HG03457 (cell line): ENCODE results near the gene GRM4.

ENCODE experiments used
- ATAC-seq: cut with Tn5 transposase; IDR thresholded peaks from one replicate; pipeline ENCODE4 v1.9.1; 2021; ENCODE audit warnings: moderate number of reproducible peaks; ENCODE audit not compliant: unreplicated experiment

The GRM4 gene

GRCh38 chr6:34086558-34086957 is 59.3 kb downstream of the GRM4 start:
- no peak for ATAC-seq

GRCh38 chr6:34085453-34086170 is 60.3 kb downstream of the GRM4 start:
- ATAC-seq: no peak

GRCh38 chr6:34084591-34085290 is 61.1 kb downstream of the GRM4 start:
- ATAC-seq: no peak

- ATAC-seq: no peak
These were observed 62.8 kb downstream of the GRM4 start for GRCh38 chr6:34082864-34083626.

- ATAC-seq: no peak
These were observed 63.5 kb downstream of the GRM4 start for GRCh38 chr6:34082348-34082747.

GRCh38 chr6:34080357-34080756 is 65.5 kb downstream of the GRM4 start:
- no peak for ATAC-seq

GRCh38 chr6:34079899-34080298 is 66.0 kb downstream of the GRM4 start:
- no peak for ATAC-seq

GRCh38 chr6:34075906-34076305 is 70.0 kb downstream of the GRM4 start:
- no peak for ATAC-seq

GRCh38 chr6:34074064-34074742 is 71.7 kb downstream of the GRM4 start:
- no peak for ATAC-seq

GRCh38 chr6:34073540-34073939 is 72.3 kb downstream of the GRM4 start:
- no peak for ATAC-seq

- no peak for ATAC-seq
These were observed 73.2 kb downstream of the GRM4 start for GRCh38 chr6:34072727-34073126.

GRCh38 chr6:34071884-34072379 is 74.0 kb downstream of the GRM4 start:
- ATAC-seq: no peak

- ATAC-seq: no peak
These were observed 74.6 kb downstream of the GRM4 start for GRCh38 chr6:34071136-34071883.

GRCh38 chr6:34070315-34071135 is 75.4 kb downstream of the GRM4 start:
- ATAC-seq: no peak

GRCh38 chr6:34068462-34069044 is 77.3 kb downstream of the GRM4 start:
- no peak for ATAC-seq

GRCh38 chr6:34067814-34068213 is 78.1 kb downstream of the GRM4 start:
- no peak for ATAC-seq

GRCh38 chr6:34066772-34067770 is 78.8 kb downstream of the GRM4 start:
- no peak for ATAC-seq

GRCh38 chr6:34066218-34066571 is 79.7 kb downstream of the GRM4 start:
- ATAC-seq: no peak
